Ascending aorta (tissue), 2 donors: ENCODE data around the gene EFHC1. TPM values are rescaled to one million over a fixed set of nuclear protein-coding genes. Genes with fewer than 3 reads are reported as not detected.

ENCODE experiments used
- DNase-seq, 2 donors: peaks; one replicate each; pipeline ENCODE4 v3.0.0-alpha.2; 2019; ENCODE audit warnings: low spot score in 2 of 2
- H3K27ac ChIP-seq, 2 donors: fragments of 200-600 bp; sonication (generic); one replicate each; pipeline ENCODE4 v1.5.1; 2016 to 2017; ENCODE audit warnings: mild to moderate bottlenecking in 1 of 2
- H3K27me3 ChIP-seq: fragments of 200-600 bp; sonication (generic); one replicate; pipeline ENCODE4 v1.5.1; 2017
- H3K36me3 ChIP-seq, 2 donors: fragments of 200-600 bp; sonication (generic); one replicate each; pipeline ENCODE4 v1.5.1; 2016
- H3K4me1 ChIP-seq, 2 donors: fragments of 200-600 bp; sonication (generic); one replicate each; pipeline ENCODE4 v1.5.1; 2016 to 2017; ENCODE audit warnings: mild to moderate bottlenecking in 1 of 2
- H3K4me3 ChIP-seq, 2 donors: fragments of 200-600 bp; sonication (generic); one replicate each; pipeline ENCODE4 v1.5.1; 2016 to 2017; ENCODE audit warnings: mild to moderate bottlenecking in 1 of 2
- H3K9me3 ChIP-seq, 2 donors: fragments of 200-600 bp; sonication (generic); one replicate each; pipeline ENCODE4 v1.5.1; 2016
- intact Hi-C: fragments of 100-400 bp; cut with DNase I; formaldehyde crosslinking; loops from one replicate; pipeline ENCODE4 v1.15.1; 2023
- total RNA-seq: library from RNA; depleted of rRNA; stranded (reverse); fragments of >200 nt; gene quantifications from one replicate; pipeline ENCODE4 v1.1.0, GENCODE V29; 2016
- TF ChIP-seq, protein P1 (sequence below), 3 experiments: fragments of 200-600 bp in 2 of 3; fragments of 450-650 bp in 1 of 3; sonication (generic) in 2 of 3; IDR thresholded peaks; one replicate each; pipeline ENCODE4 v1.5.1; 2016 to 2019; ENCODE audit warnings: antibody characterized with exemption in 3 of 3, mild to moderate bottlenecking in 1 of 3, moderate library complexity in 1 of 3

The EFHC1 gene
- total RNA-seq, 1 donor from 2014 or later: 7.3 TPM

DNA sequence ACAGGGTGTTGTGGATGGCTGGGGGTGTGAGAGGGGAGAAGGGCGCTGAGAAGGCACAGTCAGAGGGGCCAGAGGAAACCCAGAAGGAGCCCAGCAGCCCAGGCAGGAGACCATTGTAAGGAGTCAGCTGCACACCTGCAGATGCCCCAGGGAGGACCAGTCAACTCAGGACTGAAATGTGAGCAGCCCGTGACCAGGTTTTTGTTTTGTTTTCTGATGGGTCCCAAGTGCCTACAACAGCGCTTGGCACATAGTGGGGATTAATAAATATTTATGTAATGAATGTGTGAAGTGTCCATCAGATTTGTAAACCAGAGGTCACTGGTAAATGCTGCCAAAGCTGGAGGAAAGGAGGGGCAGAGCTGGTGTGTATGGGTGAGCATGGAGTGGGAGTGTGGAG, 126.5 kb downstream of the EFHC1 start:
- Histone ChIP-seq H3K4me1 (peaks cover 26 to 79% of the 10 kb centered on the region in 2 donors), H3K4me3 (no peak overlapping the region), H3K36me3 (no peaks in the 10 kb centered on the region), H3K9me3 (no peaks in the 10 kb centered on the region), H3K27ac (peak overlapping the region in 1 of 2 donors; percentile 87), H3K27me3 (no peaks in the 10 kb centered on the region)
- DNase-seq: no peak
- intact Hi-C loops: no loop called here
- TF ChIP-seq, protein P1, sequence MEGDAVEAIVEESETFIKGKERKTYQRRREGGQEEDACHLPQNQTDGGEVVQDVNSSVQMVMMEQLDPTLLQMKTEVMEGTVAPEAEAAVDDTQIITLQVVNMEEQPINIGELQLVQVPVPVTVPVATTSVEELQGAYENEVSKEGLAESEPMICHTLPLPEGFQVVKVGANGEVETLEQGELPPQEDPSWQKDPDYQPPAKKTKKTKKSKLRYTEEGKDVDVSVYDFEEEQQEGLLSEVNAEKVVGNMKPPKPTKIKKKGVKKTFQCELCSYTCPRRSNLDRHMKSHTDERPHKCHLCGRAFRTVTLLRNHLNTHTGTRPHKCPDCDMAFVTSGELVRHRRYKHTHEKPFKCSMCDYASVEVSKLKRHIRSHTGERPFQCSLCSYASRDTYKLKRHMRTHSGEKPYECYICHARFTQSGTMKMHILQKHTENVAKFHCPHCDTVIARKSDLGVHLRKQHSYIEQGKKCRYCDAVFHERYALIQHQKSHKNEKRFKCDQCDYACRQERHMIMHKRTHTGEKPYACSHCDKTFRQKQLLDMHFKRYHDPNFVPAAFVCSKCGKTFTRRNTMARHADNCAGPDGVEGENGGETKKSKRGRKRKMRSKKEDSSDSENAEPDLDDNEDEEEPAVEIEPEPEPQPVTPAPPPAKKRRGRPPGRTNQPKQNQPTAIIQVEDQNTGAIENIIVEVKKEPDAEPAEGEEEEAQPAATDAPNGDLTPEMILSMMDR (IDR thresholded peaks at IDR 0.05): no peak

DNA sequence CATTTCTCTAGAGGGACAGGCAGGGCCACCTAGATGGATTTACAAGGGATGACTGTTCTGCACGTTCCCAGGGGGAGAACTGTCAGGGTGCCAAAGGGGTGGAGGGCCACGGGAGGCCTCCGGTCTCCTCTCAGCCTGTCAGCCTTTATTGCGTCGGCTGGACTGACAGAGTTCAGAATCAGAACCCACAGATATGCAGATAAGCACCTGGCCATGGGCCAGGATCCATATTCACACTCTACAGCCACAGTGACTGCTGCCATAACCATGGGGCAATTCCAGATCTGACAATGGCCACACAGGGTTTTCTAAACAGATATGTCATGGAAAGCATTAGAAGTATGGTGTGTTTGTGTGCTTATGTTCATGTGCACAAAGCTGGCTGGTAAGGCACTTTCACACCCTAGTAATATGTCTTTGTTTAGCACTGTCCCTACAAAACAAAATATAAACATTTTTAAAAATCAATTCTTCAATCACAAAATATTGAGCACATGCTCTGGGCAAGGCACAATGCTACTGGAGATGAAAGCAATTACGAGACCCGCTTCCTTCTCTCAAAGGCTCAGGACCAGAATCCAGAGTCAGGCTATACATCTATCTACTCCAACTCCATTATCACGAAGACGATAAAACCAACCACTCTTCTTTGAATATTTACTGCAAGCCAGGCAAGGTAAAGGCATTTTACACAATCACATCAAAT, 127.7 kb downstream of the EFHC1 start:
- TF ChIP-seq, protein P1 (IDR thresholded peaks at IDR 0.05): peak in 1 of 3 experiments; percentile 0
- Histone ChIP-seq H3K9me3 (no peaks in the 10 kb centered on the region), H3K4me1 (peaks cover 29 to 83% of the 10 kb centered on the region in 2 donors), H3K4me3 (no peak overlapping the region), H3K36me3 (no peaks in the 10 kb centered on the region), H3K27me3 (no peaks in the 10 kb centered on the region), H3K27ac (peak overlapping the region; percentile 41 to 43)
- DNase-seq: no peak
- intact Hi-C loops: no loop called here

DNA sequence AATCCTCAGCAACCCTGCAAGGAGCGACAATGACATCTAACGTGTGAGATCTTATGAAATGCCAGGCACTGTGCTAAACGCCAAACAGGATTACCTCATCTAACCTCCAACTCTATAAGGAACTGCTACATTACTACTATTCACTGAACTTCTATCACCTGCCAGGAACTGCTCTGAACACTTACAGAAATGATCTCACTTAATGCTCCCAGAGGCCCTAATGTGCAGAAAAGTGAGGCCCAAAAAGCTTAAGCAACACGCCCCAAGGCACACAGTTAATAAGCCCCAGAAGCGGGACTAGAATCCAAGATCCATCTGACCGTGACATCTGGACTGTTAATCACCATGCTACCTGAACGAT, 128.2 kb downstream of the EFHC1 start:
- H3K9me3 ChIP-seq: no peaks in the 10 kb centered on the region
- peak overlapping the region; percentile 41 to 43 for H3K27ac ChIP-seq
- TF ChIP-seq, protein P1 (IDR thresholded peaks at IDR 0.05): no peak
- H3K27me3 ChIP-seq: no peaks in the 10 kb centered on the region
- H3K36me3 ChIP-seq: no peaks in the 10 kb centered on the region
- peaks cover 29 to 83% of the 10 kb centered on the region in 2 donors for H3K4me1 ChIP-seq
- H3K4me3 ChIP-seq: no peak overlapping the region
- DNase-seq: no peak
- intact Hi-C loops: no loop called here

DNA sequence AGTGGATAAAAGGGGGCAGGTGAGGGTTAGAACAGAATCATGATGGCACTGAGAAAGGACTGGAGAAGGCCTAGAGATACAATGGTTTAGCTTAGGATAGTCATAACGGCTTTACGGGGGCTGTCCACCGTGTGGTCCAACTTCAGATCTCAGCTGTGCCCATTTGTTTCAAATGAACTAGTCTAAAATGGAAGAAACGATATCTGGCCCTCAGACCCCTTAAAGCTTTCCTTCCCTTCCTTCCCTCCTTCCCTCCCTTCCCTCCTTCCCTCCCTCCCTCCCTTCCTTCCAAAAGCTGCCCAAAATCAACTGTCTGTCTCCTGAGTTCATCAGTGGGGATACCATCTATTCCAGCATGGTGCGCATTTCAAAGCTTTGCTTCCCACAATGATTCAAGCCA, 128.9 kb downstream of the EFHC1 start:
- Histone ChIP-seq H3K4me3 (no peak overlapping the region), H3K27me3 (no peaks in the 10 kb centered on the region), H3K27ac (peak overlapping the region; percentile 41 to 43), H3K36me3 (no peaks in the 10 kb centered on the region), H3K9me3 (no peaks in the 10 kb centered on the region), H3K4me1 (peaks cover 24 to 83% of the 10 kb centered on the region in 2 donors)
- intact Hi-C loops: no loop called here
- no peak for DNase-seq
- TF ChIP-seq, protein P1 (IDR thresholded peaks at IDR 0.05): no peak

DNA sequence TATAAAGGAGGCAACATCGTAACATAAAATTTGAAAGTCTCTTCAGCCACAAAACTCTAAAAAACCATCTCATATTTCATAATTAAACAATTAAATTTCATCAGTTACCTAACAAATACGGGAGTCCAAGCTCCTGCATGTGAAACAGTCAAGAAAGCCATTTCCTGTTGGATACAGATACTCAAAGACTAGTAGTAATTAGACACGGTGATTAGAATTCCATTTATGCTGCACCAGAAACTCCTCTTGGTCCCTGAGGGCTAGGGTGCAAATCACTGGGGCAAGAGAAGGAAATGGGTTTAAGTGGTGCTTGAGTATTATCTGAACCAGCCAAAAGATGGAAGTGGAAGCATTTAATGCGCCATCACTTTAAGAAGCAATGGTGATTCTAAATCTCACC, 129.3 kb downstream of the EFHC1 start:
- peaks cover 20 to 81% of the 10 kb centered on the region in 2 donors for H3K4me1 ChIP-seq
- no peaks in the 10 kb centered on the region for H3K36me3 ChIP-seq
- H3K4me3 ChIP-seq: no peak overlapping the region
- intact Hi-C loops: no loop called here
- no peaks in the 10 kb centered on the region for H3K9me3 ChIP-seq
- H3K27ac ChIP-seq: peak overlapping the region; percentile 31 to 41
- DNase-seq: no peak
- TF ChIP-seq, protein P1 (IDR thresholded peaks at IDR 0.05): no peak
- no peaks in the 10 kb centered on the region for H3K27me3 ChIP-seq
